SK-N-SH (cell line): ENCODE results near the gene CAMTA2. TPM values are rescaled to one million over a fixed set of nuclear protein-coding genes. Genes with fewer than 3 reads are reported as not detected.

Experiments
- CTCF ChIA-PET: fragments of 300-600, 350-600 bp; formaldehyde crosslinking; extraction: SDS; loops from one replicate; lab custom pipeline; 2021; lab: Yijun Ruan, JAX
- POLR2A ChIA-PET: fragments of 350-600 bp; sonication (Branson Sonifier 250); formaldehyde crosslinking; extraction: SDS; loops from one replicate; lab custom pipeline; 2020; ENCODE audit warnings: antibody characterized with exemption, inconsistent platforms; lab: Yijun Ruan, JAX
- DNase-seq: peaks from one replicate; pipeline ENCODE4 v3.0.0; 2012
- H2AFZ ChIP-seq: fragments of 200-600 bp; sonication (generic); 2 replicates; pipeline ENCODE4 v1.8.1; 2016; ENCODE audit warnings: antibody characterized with exemption, mild to moderate bottlenecking, low read depth
- H3F3A ChIP-seq: fragments of 200-600 bp; sonication (generic); replicated peaks from 2 replicates; pipeline ENCODE3; 2016; ENCODE audit warnings: antibody characterized with exemption, mild to moderate bottlenecking; ENCODE audit not compliant: insufficient read depth
- H3K27ac ChIP-seq, 2 experiments: fragments of 200-500 bp in 1 of 2; fragments of 200-600 bp in 1 of 2; sonication (Bioruptor generic) in 1 of 2; sonication (generic), shearing (Covaris generic) in 1 of 2; 2 replicates each; pipeline versions ENCODE4 v1.5.1 to v1.6.1; 2014 to 2016; ENCODE audit warnings: low read depth in 2 of 2, inconsistent platforms in 1 of 2, low read length in 1 of 2, mild to moderate bottlenecking in 1 of 2, mixed read lengths in 1 of 2
- H3K27me3 ChIP-seq: fragments of 200-600 bp; sonication (generic), shearing (Covaris generic); 2 replicates; pipeline ENCODE4 v1.6.1; 2016; ENCODE audit warnings: mixed run types; ENCODE audit not compliant: insufficient read depth
- H3K36me3 ChIP-seq, 2 experiments: fragments of 200-500 bp in 1 of 2; fragments of 200-600 bp in 1 of 2; sonication (Bioruptor generic) in 1 of 2; sonication (generic) in 1 of 2; replicated peaks in 1 of 2; 2 replicates each; pipeline versions ENCODE3 to v1.5.1; 2014 to 2016; ENCODE audit warnings: low read length in 1 of 2, mild to moderate bottlenecking in 1 of 2; ENCODE audit not compliant: insufficient read depth in 2 of 2, control insufficient read depth in 1 of 2
- H3K4me1 ChIP-seq, 2 experiments: fragments of 200-500 bp in 1 of 2; fragments of 200-600 bp in 1 of 2; sonication (Bioruptor generic) in 1 of 2; sonication (generic), shearing (Covaris generic) in 1 of 2; 2 replicates each; pipeline versions ENCODE4 v1.5.1 to v1.6.1; 2014 to 2016; ENCODE audit warnings: low read depth in 1 of 2, low read length in 1 of 2, mixed run types in 1 of 2; ENCODE audit not compliant: insufficient read depth in 2 of 2, control insufficient read depth in 1 of 2
- H3K4me2 ChIP-seq: fragments of 200-600 bp; sonication (generic), shearing (Covaris generic); 2 replicates; pipeline ENCODE4 v1.6.1; 2017; ENCODE audit warnings: mixed run types
- H3K4me3 ChIP-seq, 2 experiments: fragments of 200-500 bp in 1 of 2; fragments of 200-600 bp in 1 of 2; sonication (Bioruptor generic) in 1 of 2; sonication (generic), shearing (Covaris generic) in 1 of 2; 2 replicates each; pipeline versions ENCODE4 v1.5.1 to v1.8.1; 2014 to 2016; ENCODE audit warnings: low read depth in 2 of 2, inconsistent platforms in 1 of 2, low read length in 1 of 2, mild to moderate bottlenecking in 1 of 2, mixed read lengths in 1 of 2, moderate library complexity in 1 of 2
- H3K79me2 ChIP-seq: fragments of 200-600 bp; sonication (generic); 2 replicates; pipeline ENCODE4 v1.8.1; 2017; ENCODE audit warnings: mild to moderate bottlenecking; ENCODE audit not compliant: insufficient read depth
- H3K9ac ChIP-seq: fragments of 200-600 bp; sonication (generic); 2 replicates; pipeline ENCODE4 v1.6.1; 2017; ENCODE audit warnings: mixed run types
- H3K9me2 ChIP-seq: fragments of 200-600 bp; sonication (generic); 2 replicates; pipeline ENCODE4 v1.6.1; 2017; ENCODE audit warnings: mixed run types
- H3K9me3 ChIP-seq: fragments of 200-600 bp; sonication (generic); 2 replicates; pipeline ENCODE4 v1.6.1; 2017; ENCODE audit warnings: mixed run types, mild to moderate bottlenecking, moderate library complexity
- H4K20me1 ChIP-seq: fragments of 200-600 bp; sonication (generic); 2 replicates; pipeline ENCODE4 v1.6.1; 2017; ENCODE audit warnings: mild to moderate bottlenecking, mixed run types; ENCODE audit not compliant: insufficient read depth
- FOXM1 ChIP-seq: IDR thresholded peaks from 2 replicates; pipeline ENCODE4 v1.4.0; 2012; ENCODE audit warnings: low read depth, mild to moderate bottlenecking
- GABPA ChIP-seq: IDR thresholded peaks from 2 replicates; pipeline ENCODE4 v1.4.0; 2012; ENCODE audit warnings: low read depth, mild to moderate bottlenecking
- NFIC ChIP-seq: IDR thresholded peaks from 2 replicates; pipeline ENCODE4 v1.4.0; 2012; ENCODE audit warnings: borderline replicate concordance
- NRF1 ChIP-seq: IDR thresholded peaks from 2 replicates; pipeline ENCODE4 v1.6.1; 2012; ENCODE audit warnings: low read depth, mild to moderate bottlenecking, low read length
- PBX3 ChIP-seq: IDR thresholded peaks from 2 replicates; pipeline ENCODE4; 2012
- RAD21 ChIP-seq: IDR thresholded peaks from 2 replicates; pipeline ENCODE4 v1.6.1; 2012; ENCODE audit warnings: mild to moderate bottlenecking, low read length
- REST ChIP-seq: IDR thresholded peaks from 2 replicates; pipeline ENCODE4 v1.6.1; 2012; ENCODE audit warnings: mild to moderate bottlenecking, low read depth, low read length, moderate library complexity
- TEAD4 ChIP-seq: IDR thresholded peaks from 2 replicates; pipeline ENCODE4 v1.4.0; 2012; ENCODE audit warnings: mild to moderate bottlenecking, borderline replicate concordance; ENCODE audit not compliant: insufficient read depth
- USF2 ChIP-seq: fragments of 150-350 bp; IDR thresholded peaks from 2 replicates; pipeline ENCODE4 v1.6.1; 2017; ENCODE audit warnings: antibody characterized with exemption, low read length, low read depth, borderline replicate concordance
- WGBS: methylation state at CpG from one replicate; pipeline ENCODE4 v1.1.6; 2017; ENCODE audit warnings: low lambda C conversion rate; 5-methylcytosine and 5-hydroxymethylcytosine counted together
- polyA plus RNA-seq, 3 experiments: library from polyadenylated mRNA; depleted of rRNA; stranded (reverse); fragments of >200 nt; gene quantifications; 2 replicates each; pipeline ENCODE4 v1.2.3, GENCODE V29; 2012

CAMTA2 gene
- polyA plus RNA-seq, 1 of the 3 experiments (the other 2 are of a cell fraction), result 27.0 TPM

- CTCF ChIA-PET, result no interaction called here
- Histone ChIP-seq H3F3A (peaks cover 13% of the 10 kb centered on the region), H3K36me3 (peaks cover 12 to 27% of the 10 kb centered on the region in 2 experiments), H3K27ac (no peak overlapping the region), H3K9me3 (no peaks in the 10 kb centered on the region), H3K4me2 (no peak overlapping the region), H2AFZ (no peak overlapping the region), H3K79me2 (no peaks in the 10 kb centered on the region), H3K9me2 (no peaks in the 10 kb centered on the region), H3K4me3 (no peak overlapping the region), H3K4me1 (no peaks in the 10 kb centered on the region), H3K27me3 (no peaks in the 10 kb centered on the region), H4K20me1 (no peaks in the 10 kb centered on the region), H3K9ac (no peak overlapping the region)
- WGBS, result 98% methylated on average over 4 of the region's 4 CpGs
- no peak for DNase-seq
- TF ChIP-seq USF2 (no peak), TEAD4 (no peak), FOXM1 (no peak), GABPA (no peak), REST (no peak), PBX3 (no peak), NFIC (no peak)
- POLR2A ChIA-PET, result no interaction called here
Observed at GRCh38 chr17:5024604-5025003, 37.1 kb upstream of the CAMTA2 start.

- Histone ChIP-seq H3K4me2 (no peak overlapping the region), H3K9me3 (no peaks in the 10 kb centered on the region), H3K79me2 (no peaks in the 10 kb centered on the region), H3K27ac (no peak overlapping the region), H3K9me2 (no peaks in the 10 kb centered on the region), H3K9ac (no peak overlapping the region), H4K20me1 (no peaks in the 10 kb centered on the region), H3F3A (peaks cover 13% of the 10 kb centered on the region), H3K4me1 (no peaks in the 10 kb centered on the region), H3K27me3 (no peaks in the 10 kb centered on the region), H3K4me3 (no peak overlapping the region), H2AFZ (no peak overlapping the region), H3K36me3 (peaks cover 12 to 32% of the 10 kb centered on the region in 2 experiments)
- ChIA-PET POLR2A (no interaction called here), CTCF (interaction anchor here (1.0 to 1.9 kb wide), 2 partner anchors 36 to 44 kb away, joined by 3 to 4 read pairs; partner anchors contain the start of gene CAMTA2)
- no peak for DNase-seq
- TF ChIP-seq NRF1, result no peak
- TF ChIP-seq RAD21, result no peak
- WGBS, result 100% methylated on average over 3 of the region's 29 CpGs
Observed at GRCh38 chr17:5023588-5024147, 36.2 kb upstream of the CAMTA2 start.
